Endodermal cell (in vitro differentiated cells): ENCODE data around the gene HOXC9. TPM values are rescaled to one million over a fixed set of nuclear protein-coding genes. Genes with fewer than 3 reads are reported as not detected.

Experiments used
- DNase-seq: peaks from one replicate; pipeline ENCODE4 v3.0.0-alpha.2; 2017
- H3K27ac ChIP-seq: 2 replicates; pipeline ENCODE4 v1.5.1; 2013; ENCODE audit warnings: mild to moderate bottlenecking, low read depth, low read length, moderate library complexity
- H3K27me3 ChIP-seq: 2 replicates; pipeline ENCODE4 v1.6.1; 2013; ENCODE audit warnings: mild to moderate bottlenecking, low read length, moderate library complexity; ENCODE audit not compliant: insufficient read depth, control insufficient read depth, poor library complexity, severe bottlenecking
- H3K36me3 ChIP-seq: 2 replicates; pipeline ENCODE4 v1.7.0; 2013; ENCODE audit warnings: mild to moderate bottlenecking, low read length, moderate library complexity; ENCODE audit not compliant: control insufficient read depth, insufficient read depth
- H3K4me1 ChIP-seq: one replicate; pipeline ENCODE4 v1.7.0; 2013; ENCODE audit warnings: low read length; ENCODE audit not compliant: control insufficient read depth, insufficient read depth
- H3K4me3 ChIP-seq: 2 replicates; pipeline ENCODE4 v1.5.1; 2013; ENCODE audit warnings: mild to moderate bottlenecking, low read length, moderate library complexity
- H3K9ac ChIP-seq: 2 replicates; pipeline ENCODE4 v1.6.1; 2013; ENCODE audit warnings: mild to moderate bottlenecking, low read length, moderate library complexity; ENCODE audit not compliant: poor library complexity, severe bottlenecking; ENCODE audit errors: extremely low read depth
- H3K9me3 ChIP-seq: 2 replicates; pipeline ENCODE4 v1.6.1; 2013; ENCODE audit warnings: mild to moderate bottlenecking, low read length, moderate library complexity; ENCODE audit not compliant: control insufficient read depth
- H3K27ac Mint-ChIP-seq: 2 replicates; pipeline ENCODE4 v1.8.0; 2020; ENCODE audit warnings: mixed read lengths
- H3K27me3 Mint-ChIP-seq: 2 replicates; pipeline ENCODE4 v1.8.0; 2021; ENCODE audit warnings: mild to moderate bottlenecking, mixed read lengths; ENCODE audit not compliant: insufficient read depth
- H3K36me3 Mint-ChIP-seq: 2 replicates; pipeline ENCODE4 v1.8.0; 2020; ENCODE audit warnings: low read depth, mixed read lengths
- H3K4me1 Mint-ChIP-seq: 2 replicates; pipeline ENCODE4 v1.8.0; 2020; ENCODE audit warnings: mixed read lengths
- H3K4me3 Mint-ChIP-seq: 2 replicates; pipeline ENCODE4 v1.8.0; 2020; ENCODE audit warnings: mild to moderate bottlenecking, moderate library complexity, mixed read lengths
- H3K9me3 Mint-ChIP-seq: 2 replicates; pipeline ENCODE4 v1.8.0; 2020; ENCODE audit warnings: mild to moderate bottlenecking, mixed read lengths
- CTCF ChIP-seq: fragments of 200-600 bp; sonication (generic); conservative IDR thresholded peaks from 2 replicates; pipeline ENCODE4 v1.5.0; 2021; ENCODE audit warnings: antibody characterized with exemption, mild to moderate bottlenecking
- WGBS, 2 experiments: methylation state at CpG; one replicate each; pipeline versions ENCODE4 v1.1.5 to v1.1.7; 2013; ENCODE audit warnings: missing lambda C conversion rate in 2 of 2, mixed read lengths in 1 of 2; ENCODE audit not compliant: insufficient coverage in 1 of 2, insufficient read length in 1 of 2; 5-methylcytosine and 5-hydroxymethylcytosine counted together
- total RNA-seq, 2 donors: library from RNA; stranded (reverse); fragmentation: NEBNext Ultra II Directional in 1 of 2; extraction: Animal tissue kit (Norgen Biotek cat#: 25700) in 1 of 2; gene quantifications; 2 replicates in 1 of 2; 3 replicates in 1 of 2; pipeline ENCODE4 v1.2.1, GENCODE V29; 2021

The HOXC9 gene
- total RNA-seq, 2 donors from 2014 or later, result not detected

- no peak for TF ChIP-seq CTCF
- no peak overlapping the region for H3K9ac ChIP-seq
- no peak for DNase-seq
- H3K36me3 Mint-ChIP-seq, result no peaks in the 10 kb centered on the region
- H3K27me3 ChIP-seq, result peaks cover 100% of the 10 kb centered on the region
- H3K4me1 Mint-ChIP-seq, result no peaks in the 10 kb centered on the region
- no peak overlapping the region for H3K4me3 ChIP-seq
- H3K27ac ChIP-seq, result no peak overlapping the region
- H3K4me1 ChIP-seq, result no peaks in the 10 kb centered on the region
- 20 to 22% methylated on average over 5 to 6 of the region's 10 CpGs for WGBS, 2 experiments
- no peak overlapping the region for H3K4me3 Mint-ChIP-seq
- no peaks in the 10 kb centered on the region for H3K36me3 ChIP-seq
- H3K27me3 Mint-ChIP-seq, result peaks cover 99% of the 10 kb centered on the region
- no peak overlapping the region for H3K27ac Mint-ChIP-seq
- H3K9me3 ChIP-seq, result peaks cover 23% of the 10 kb centered on the region
- peaks cover 2% of the 10 kb centered on the region for H3K9me3 Mint-ChIP-seq
These were observed 44.1 kb upstream of the HOXC9 start for GRCh38 chr12:53955776-53956250.

DNA sequence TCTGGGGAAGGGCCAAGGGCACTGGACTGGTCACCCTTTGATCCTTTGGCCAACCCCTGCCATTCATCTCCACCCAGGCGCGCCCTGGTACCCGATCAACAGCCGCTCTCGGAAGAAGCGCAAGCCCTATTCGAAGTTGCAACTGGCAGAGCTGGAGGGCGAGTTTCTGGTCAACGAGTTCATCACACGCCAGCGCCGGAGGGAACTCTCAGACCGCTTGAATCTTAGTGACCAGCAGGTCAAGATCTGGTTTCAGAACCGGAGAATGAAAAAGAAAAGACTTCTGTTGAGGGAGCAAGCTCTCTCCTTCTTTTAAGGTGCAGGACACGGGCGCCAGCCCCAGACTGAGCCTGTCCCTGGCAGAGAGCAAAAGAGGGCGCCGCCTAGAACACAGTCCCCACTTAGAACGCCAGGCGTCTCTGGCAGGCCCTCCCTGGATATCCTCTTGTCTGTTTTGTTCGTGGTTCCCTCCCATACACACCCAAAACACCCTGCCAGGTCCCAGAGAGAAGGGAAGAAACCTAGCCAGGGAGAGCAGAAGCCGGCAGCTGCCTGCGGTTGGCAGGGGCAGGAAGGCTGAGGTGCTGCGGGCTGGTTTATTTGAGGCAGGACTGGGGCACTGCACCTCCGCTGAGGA is 43.6 kb upstream of the HOXC9 start:
- Histone ChIP-seq H3K4me3 (no peak overlapping the region), H3K4me1 (no peaks in the 10 kb centered on the region), H3K27ac (no peak overlapping the region), H3K27me3 (peaks cover 100% of the 10 kb centered on the region), H3K9ac (no peak overlapping the region), H3K9me3 (peaks cover 23% of the 10 kb centered on the region), H3K36me3 (no peaks in the 10 kb centered on the region)
- TF ChIP-seq CTCF, result no peak
- Mint-ChIP-seq H3K27ac (no peak overlapping the region), H3K9me3 (no peaks in the 10 kb centered on the region), H3K36me3 (no peaks in the 10 kb centered on the region), H3K4me1 (no peaks in the 10 kb centered on the region), H3K27me3 (peaks cover 99% of the 10 kb centered on the region), H3K4me3 (no peak overlapping the region)
- 18 to 23% methylated on average over 11 to 25 of the region's 25 CpGs for WGBS, 2 experiments
- DNase-seq, result peak; percentile 70

GRCh38 chr12:53956914-53957536 is 42.9 kb upstream of the HOXC9 start:
- no peak overlapping the region for H3K4me3 ChIP-seq
- no peak overlapping the region for H3K27ac ChIP-seq
- H3K9ac ChIP-seq, result no peak overlapping the region
- no peak for DNase-seq
- Mint-ChIP-seq H3K36me3 (no peaks in the 10 kb centered on the region), H3K4me3 (no peak overlapping the region), H3K27me3 (peaks cover 99% of the 10 kb centered on the region), H3K9me3 (no peaks in the 10 kb centered on the region), H3K4me1 (no peaks in the 10 kb centered on the region), H3K27ac (no peak overlapping the region)
- H3K27me3 ChIP-seq, result peaks cover 100% of the 10 kb centered on the region
- no peak for TF ChIP-seq CTCF
- H3K36me3 ChIP-seq, result no peaks in the 10 kb centered on the region
- 34 to 40% methylated on average over 4 to 11 of the region's 11 CpGs for WGBS, 2 experiments
- H3K9me3 ChIP-seq, result peaks cover 23% of the 10 kb centered on the region
- H3K4me1 ChIP-seq, result no peaks in the 10 kb centered on the region
